GM18508 (cell line): Measurements from ENCODE around the gene MBP.

Source experiments
- ATAC-seq: cut with Tn5 transposase; IDR thresholded peaks from one replicate; pipeline ENCODE4 v1.9.1; 2021; ENCODE audit warnings: moderate number of reproducible peaks; ENCODE audit not compliant: insufficient read depth, unreplicated experiment

The MBP gene

DNA sequence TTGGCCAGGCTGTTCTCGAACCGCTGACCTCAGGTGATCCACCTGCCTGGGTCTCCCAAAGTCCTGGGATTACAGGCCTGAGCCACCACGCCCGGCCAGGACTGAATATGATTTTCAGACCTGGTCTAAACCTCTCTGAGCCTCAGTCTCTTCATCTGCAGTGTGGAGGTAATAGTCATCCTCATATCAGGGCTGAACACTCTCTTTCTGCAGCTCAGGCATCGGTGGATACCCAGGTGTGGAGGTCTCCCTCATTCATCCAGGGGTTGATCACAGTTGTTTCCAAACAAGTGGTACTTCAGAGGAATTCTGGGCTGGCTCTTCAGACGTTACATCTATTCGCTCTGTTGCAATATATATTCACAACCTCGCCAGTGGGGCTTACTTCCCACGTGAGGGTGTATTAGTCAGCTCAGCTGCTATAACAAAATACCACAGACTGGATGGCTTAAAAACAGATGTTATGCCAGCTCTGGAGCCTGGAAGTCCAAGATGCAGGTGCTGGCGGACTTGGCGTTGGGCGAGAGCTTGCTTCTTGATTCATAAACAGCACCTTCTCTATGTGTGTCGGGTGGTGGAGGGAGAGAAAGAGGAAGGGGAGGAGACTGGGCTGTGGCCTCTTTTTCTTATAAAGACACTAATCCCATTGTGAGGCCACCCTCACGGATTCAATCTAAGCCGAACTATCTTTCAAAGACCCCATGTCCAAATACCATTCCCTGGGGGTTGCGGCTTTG, 2.9 kb upstream of the MBP start:
- ATAC-seq = no peak

DNA sequence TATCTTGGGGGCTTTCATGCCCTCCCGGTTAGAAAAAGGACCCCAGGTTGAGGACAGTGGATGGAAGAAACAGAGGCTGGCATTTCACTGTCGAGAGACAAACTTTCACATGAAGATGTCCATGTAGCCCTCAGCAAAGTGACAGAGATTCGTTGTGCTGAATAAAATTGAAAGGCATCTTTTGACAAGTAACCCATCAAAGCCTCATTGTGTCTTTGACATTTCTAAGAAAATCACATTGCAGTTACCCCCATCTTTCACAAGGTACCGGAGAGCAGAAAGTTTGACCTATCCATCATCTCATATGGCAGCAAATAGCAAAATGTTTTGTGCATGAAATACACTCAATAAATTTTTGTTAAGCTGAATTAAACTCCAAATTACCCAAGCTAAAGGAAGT, 2.0 kb upstream of the MBP start:
- no peak for ATAC-seq

DNA sequence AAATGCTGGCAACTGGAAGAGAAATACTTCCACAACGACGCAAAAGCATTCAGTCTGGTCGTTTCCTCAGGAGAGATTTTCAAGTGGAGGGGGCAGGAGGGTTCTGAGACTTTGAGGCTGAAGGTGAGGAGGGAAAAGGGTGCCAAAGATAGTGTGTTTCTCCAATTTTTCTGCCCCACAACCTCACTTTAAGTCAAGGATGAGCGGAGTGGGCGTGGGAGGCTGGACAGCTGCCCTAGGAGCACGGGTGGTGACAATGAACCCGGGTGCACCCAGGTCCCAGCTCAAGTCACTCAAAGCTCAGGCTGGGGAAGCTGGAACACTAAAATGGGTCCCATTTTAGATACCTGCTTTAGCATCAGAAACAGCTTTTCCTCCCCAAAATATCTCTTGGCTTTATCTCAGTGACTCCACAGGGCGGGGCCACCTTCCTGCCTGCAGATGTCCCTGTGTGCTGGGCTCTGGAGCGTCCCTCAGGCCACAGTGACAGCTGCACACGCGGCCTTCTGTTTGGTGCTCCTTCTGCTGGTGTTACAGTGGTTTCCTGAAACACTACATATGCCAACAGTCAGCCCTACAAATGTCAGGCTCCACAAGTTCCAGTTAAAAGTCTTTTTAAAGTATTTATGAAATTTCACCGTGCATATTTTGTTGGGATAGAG, 1.4 kb upstream of the MBP start:
- no peak for ATAC-seq

DNA sequence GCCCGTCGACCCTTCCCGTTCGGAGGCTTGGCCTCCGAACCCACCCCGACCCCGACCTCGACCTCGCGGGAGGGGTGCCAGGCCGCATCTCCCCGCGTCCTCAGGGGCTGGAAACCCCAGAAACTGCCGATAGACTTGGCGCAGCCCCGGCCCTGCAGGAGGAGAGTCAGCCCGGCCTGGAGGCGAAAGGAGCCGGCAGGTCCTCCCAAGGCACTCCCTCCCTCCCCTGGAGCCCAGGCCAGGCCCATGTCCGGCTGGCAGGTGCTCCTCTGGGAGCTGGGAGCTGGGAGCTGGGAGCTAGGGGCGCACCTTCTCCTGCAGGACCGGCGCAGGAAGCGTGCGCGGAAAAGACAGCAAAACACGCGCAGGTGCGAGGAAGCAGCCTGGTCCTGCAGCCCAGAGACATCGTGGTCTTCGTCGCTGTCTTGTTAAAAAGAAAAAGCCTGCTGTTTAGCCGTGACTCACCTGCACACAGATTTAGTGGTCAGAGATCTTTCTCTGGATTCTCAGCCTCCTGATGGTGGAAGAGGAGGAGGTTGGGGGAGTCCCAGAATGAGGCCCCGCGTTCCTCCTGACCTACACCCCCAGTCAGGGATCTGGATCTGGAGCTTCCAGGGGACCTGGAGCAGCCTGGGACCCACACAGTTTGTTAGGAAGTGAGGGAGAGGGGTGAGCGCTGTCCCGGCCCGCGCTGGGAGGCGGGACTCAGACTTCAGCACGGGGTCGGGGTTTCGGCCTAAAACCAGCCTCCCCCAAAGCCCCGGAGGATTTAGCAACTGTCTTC, 660 bp upstream of the MBP start:
- no peak for ATAC-seq

DNA sequence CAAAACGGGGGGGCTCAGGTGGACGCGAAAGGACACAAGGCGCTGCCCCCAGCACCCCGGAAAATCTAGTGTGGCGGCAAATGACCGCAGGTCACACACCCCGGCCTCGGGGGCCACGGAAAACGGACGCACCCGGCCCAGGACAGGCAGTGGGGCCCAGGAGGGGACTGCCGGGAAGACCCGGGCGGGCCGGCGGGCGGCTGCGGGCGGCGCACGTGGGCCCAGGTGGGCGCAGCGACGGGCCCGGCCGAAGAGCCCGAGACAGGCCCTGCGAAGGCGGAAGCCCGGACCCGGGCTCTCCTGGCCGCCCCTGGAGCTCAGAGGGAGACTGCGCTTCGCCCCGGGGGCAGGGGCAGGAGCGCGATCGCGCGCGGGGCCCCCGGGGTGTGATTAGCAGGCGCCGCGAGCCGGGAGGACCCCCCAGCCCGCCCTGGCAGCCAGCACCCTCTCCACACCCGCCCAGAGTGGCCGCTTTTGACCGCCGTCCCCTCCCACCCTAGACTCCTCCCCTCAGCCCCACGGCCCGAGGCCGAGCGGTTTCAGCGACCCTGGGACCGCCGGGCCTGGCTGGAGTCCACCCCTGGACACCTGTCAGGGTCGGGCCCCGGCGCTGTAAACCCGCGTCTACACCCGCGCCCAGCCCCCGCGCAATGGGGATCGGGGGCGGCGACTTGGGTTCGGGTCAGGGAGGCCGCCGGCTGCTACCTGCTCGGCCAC, 773 bp downstream of the MBP start:
- no peak for ATAC-seq

GRCh38 chr18:77131100-77131651, 1.4 kb downstream of the MBP start:
- ATAC-seq = no peak

- no peak for ATAC-seq
These were observed 2.1 kb downstream of the MBP start for GRCh38 chr18:77130229-77131099.

DNA sequence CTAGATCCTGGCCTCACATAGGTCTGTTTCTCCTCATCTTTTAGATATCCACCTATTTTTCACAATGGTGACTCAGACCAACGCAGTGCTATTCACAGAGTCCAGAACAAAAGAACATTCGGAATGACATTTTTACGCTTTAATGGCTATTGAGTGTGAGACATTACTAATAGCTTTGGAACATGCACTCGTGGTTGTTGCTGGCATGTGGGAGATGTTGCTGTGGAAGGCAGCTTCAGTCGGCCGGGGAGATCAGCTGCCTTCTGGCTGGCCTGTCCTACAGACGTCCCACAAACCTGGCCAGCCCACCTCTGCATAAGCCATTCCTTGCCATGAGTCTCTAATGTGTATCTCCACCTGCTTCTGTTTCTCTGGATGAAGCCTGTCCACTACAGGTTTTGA, 3.4 kb downstream of the MBP start:
- no peak for ATAC-seq

GRCh38 chr18:77127769-77128671, 4.6 kb downstream of the MBP start:
- no peak for ATAC-seq

GRCh38 chr18:77124452-77124922, 8.1 kb downstream of the MBP start:
- peak; percentile 45 for ATAC-seq

GRCh38 chr18:77123320-77124231, 9.0 kb downstream of the MBP start:
- no peak for ATAC-seq

DNA sequence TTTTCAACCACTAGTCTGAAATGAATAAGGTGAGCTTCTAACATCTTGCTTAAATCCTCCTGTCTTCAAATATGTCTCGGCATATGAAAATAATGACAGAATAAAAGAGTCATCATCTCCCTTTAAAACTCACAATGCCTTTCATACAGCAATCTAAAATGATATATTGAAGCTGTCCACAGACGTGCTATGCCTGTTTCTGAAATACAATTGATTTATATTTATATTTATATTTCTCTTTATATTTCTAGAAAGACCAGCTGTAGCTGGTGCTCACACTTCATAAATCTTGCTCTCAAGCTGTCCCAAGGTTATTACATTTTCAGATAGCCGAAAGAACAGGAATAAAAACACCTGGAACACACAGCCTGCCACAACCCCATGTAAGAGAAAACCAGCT, 11.1 kb downstream of the MBP start:
- no peak for ATAC-seq

DNA sequence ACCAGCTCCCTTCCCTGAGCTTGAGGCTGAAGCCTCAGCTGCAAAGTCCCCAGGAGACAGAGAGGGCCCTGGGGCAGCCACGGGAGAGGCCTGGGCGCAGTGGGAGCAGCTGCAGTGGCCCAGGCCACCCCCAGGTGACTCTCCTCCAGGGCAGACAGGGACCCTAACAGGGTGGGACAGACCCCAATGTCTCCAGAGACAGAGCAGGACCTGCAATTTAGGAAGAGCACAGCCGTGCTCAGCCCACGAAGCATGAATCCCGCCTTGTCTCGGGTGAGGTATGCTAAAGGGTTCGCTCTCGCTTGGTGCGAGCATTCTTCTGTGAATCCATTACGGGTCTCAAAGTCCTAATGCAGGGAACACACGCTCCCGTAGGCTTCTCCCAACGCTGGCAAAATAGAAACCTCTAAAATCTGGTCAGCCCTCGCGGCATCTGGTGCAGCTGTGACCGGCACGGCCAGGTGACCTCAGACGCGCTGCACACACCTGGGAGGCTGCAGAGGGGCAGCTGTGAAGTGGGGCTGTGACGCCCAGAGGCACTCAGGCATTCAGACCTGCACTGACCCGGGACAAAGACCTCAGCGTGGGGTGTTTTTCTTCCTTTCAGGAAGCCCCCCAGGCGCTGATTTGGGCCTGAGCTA, 12.6 kb downstream of the MBP start:
- no peak for ATAC-seq

- no peak for ATAC-seq
These were observed 13.3 kb downstream of the MBP start for GRCh38 chr18:77119101-77119850.

- ATAC-seq = no peak
These were observed 14.1 kb downstream of the MBP start for GRCh38 chr18:77118256-77119090.
